HG02642 (cell line): ENCODE results near the gene DNAJC19.
"Not testable (repeated sequence)": the region's sequence is repeated elsewhere in the genome, so short reads cannot be mapped to it uniquely, and the experiment has no call there.

Experiments used
- ATAC-seq: cut with Tn5 transposase; IDR thresholded peaks from one replicate; pipeline ENCODE4 v1.9.1; 2021; ENCODE audit warnings: mild to moderate bottlenecking; ENCODE audit not compliant: unreplicated experiment, poor library complexity

The DNAJC19 gene

DNA sequence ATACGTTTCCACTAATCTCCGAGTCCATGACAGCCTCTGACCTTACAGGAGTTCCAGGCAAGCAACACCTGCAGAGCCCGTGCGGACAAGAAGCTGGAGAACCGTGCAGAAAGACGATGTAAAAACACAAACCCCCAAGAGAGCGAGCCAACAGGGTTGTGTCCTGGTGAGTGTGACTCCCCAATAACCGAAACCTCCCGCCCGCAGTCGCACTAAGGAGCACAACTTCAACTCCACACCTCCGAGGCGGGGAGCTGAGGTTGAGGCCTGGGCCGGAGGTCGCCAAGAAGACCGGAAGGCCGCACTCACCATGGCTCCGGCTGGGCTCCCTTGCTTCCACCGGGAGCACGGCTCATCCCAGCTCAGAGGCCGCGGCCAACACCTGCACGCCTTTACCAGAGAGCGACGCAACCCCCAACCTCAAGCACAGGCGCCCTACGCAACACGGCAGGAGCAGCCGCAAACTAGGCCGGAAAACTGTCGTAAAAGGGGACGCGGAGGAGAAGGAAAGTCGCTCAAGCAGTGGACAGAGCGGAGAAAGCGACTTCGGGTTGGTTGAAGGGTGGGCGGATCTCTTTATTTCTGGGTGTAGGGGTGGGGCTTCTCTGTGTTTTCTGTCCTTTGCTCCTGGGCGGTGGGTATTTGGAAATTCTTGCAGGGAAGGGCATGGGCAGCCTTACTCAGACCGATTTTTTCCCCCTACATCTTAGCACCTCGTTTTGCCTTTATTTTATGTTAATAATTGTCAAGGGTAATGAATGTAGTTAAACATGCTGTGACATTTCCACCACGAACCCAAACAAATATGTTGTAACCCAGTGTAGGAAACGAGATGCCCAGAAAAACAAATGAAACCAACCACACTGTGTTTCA, at the start of gene DNAJC19:
TSS of gene DNAJC19 (minus strand) at position 446 of the 873 bp plus-strand sequence. CDS start at position 312, 134 bp downstream.
- ATAC-seq: peak; percentile 96

DNA sequence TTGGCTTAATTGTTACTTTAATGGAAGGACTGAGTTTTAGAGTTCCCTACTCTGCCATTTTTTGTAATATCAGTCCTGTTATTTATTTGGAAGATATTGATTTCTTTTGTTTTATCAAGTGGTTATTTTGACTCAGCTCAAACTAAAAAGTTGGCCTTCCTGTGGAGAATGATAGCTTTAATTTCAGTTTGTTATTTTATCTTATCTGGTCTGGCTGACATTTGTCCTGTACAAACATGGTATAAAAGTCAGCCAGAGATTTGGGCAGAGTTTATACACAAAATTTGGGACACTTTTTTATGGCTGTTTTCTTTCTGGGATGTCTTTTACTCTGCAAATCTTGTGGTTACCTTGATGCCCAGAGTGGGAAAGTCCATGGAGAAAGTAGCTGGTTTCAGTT, 41.4 kb upstream of the DNAJC19 start:
- ATAC-seq: no peak

DNA sequence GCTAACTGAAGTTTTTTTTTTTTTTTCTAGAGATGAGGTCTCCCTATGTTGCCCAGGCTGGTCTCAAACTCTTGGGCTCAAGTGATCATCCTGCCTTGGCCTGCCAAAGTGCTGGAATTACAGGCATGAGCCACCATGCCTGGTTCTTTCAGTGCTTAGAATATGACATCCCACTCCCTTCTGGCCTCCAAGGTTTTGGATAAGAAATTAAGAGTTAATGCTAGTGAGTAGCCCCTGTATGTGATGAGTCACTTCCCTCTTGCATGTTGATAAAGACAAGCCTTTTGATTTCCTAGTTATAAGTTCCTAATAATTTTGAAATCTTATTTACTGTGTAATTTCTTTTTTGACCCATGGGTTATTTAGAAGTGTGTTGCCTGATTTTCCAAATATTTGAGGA, 35.7 kb upstream of the DNAJC19 start:
- no peak for ATAC-seq

DNA sequence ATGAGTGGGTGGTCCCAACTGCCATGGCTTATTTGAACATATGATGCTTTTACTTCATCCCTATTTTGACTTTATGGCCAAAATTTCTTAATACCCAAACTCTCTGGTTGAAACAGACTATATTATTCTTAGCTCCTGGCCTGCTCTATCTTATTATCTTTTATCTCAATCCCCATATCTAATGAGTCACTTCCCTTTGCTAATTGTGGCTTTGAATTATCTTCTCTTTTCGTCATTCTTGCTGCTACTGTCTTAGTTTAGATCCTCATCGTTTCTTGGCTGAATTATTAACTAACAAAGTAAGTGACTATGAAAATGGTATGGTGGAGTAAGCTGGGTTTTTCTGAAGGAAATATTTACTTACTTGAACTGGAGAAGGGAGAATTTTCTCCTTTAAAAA, 28.2 kb upstream of the DNAJC19 start:
- no peak for ATAC-seq

DNA sequence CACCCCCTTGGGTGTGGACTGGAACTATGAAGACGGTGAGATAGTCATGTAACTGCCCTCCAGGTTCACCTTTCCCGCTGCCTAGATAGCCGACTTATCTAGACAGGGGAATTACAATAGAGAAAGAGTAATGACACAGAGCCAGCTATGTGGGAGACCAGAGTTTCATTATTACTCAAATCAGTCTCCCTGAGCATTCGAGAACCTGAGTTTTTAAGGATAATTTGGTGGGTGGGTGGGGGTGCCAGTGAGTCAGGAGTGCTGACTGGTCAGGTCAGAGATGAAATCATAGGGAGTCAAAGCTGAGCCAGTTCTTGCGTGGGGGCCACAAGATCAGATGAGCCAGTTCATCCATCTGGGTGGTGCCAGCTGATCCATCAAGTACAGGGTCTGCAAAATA, 19.7 kb upstream of the DNAJC19 start:
- no peak for ATAC-seq

DNA sequence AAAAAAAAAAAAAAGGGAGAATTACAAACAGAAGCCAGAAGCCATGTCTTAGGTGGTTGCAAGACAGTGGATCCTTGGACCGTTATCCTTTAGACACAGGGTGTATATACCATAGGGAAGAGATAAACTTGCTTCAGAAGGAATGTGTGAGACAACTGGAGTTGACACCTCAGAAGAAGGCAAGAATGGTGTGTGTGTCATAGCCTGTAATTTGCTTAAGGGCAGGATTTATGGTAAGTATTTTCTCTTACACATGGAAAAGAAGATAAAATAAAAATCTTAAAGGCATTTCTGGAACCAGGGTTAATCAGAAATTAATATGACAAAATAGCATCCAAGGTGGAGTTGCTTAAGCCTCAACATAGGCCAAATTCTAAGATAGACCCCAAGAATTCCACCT, 19.3 kb upstream of the DNAJC19 start:
- ATAC-seq: no peak

DNA sequence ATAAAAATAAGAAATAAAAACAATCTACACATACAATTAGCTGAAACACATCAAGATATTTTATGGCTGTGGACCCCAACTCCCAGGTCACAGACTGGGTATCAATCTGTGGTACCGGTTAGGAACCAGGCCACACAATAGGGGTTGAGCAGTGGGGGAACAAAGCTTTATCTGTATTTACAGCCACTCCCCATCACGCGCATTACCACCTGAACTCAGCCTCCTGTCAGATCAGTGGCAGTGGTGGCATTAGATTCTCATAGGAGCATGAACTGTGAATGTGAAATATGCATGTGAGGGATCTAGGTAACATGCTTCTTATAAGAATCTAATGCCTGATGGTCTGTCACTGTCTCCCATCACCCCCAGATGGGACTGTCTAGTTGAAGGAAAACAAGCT, 17.7 kb upstream of the DNAJC19 start:
- no peak for ATAC-seq

DNA sequence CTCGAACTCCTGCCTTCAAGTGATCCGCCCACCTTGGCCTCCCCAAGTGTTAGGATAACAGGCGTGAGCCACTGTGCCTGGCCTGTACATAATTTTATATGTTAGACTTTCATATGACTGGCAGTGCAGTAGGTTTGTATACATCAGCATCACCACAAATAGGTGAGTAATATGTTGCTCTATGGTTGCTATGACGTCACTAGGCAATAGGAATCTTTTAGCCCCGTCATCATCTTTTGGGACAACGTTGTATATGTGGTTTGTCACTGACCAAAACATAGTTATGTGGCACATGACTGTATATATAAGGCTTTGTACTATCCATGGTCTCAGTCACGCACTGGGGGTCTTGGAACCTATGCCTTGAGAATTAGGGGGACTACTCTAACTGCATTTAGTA, 17.0 kb upstream of the DNAJC19 start:
- ATAC-seq: no peak

DNA sequence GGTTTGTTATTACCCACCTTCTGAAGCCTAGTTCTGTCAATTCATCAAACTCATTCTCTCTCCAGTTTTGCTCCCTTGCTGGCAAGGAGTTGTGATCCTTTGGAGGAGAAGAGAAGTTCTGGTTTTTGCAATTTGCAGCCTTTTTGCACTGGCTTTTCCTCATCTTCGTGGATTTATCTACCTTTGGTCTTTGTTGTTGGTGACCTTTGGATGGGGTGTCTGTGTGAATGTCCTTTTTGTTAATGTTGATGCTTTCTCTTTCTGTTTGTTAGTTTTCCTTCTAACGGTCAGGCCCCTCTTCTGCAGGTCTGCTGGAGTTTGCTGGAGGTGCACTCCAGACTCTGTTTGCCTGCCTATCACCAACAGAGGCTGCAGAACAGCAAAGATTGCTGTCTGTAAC, 13.9 kb upstream of the DNAJC19 start:
- not testable (repeated sequence) for ATAC-seq

DNA sequence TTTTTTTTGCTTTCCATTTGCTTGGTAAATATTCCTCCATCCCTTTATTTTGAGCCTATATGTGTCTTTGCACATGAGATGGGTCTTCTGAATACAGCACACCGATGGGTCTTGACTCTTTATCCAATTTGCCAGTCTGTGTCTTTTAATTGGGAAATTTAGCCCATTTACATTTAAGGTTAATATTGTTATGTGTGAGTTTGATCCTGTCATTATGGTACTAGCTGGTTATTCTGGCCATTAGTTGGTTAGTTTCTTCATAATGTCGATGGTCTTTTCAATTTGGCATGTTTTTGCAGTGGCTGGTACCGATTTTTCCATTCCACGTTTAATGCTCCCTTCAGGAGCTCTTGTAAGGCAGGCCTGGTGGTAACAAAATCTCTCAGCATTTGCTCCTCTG, 12.8 kb upstream of the DNAJC19 start:
- not testable (repeated sequence) for ATAC-seq

DNA sequence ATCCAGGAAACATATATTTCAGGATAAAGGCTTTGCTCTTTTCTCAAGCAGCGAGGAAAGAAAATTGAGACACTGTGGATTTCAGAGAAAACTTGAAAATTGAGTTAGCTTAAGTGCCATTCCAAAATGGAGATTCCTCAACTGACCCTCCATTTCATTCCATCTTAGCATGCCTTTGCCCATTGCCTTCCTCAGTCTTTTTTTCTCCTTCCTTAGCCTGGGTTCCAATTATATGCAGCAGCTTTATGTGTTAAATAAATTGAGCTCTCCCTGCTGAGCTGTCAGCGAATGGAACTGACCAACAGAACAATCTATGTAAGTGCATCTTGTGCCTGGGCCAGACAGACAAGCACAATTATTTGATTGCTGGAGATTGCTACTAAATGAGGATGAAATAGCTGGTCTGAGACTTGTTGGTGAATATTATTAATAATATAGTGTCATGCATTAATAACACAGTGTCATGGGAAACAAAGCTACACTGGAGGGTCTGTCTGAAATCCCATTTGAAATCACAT, 6.9 kb upstream of the DNAJC19 start:
- no peak for ATAC-seq

DNA sequence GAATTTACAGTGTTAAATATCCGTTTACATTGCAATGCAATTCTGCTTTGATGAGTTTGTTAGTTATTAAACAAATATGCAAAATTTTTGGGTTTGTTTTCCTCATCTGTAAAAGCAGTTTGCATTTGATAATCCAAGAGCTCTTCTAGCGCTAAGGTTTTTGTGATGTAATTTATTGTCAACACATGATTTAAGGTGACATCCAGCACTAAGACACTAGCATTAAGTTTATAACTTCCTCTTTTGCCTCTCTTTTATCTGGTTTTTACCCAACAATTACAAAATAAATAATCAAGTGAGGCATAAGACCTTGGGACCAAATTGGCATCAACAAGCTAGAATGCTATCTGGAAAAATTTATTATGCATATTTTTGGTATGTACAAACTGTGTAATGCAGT, 969 bp upstream of the DNAJC19 start:
- no peak for ATAC-seq

DNA sequence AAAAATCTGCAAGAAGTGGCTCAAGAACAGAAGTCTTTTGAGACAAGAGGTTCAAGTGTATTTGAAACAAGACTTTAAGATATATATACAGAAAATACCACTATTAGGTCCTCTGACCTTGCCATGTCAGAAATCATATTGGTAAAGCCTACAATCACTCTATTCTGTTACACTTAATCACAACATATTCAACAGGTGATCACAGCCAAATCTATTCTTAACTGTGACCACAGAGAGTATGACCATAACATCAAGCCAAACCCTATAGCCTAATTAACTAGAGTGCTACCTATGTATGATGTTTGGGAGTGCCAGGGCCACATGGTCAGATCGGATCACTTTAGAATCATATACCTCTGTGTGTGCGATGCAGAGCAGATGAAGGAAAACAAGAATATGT, 2.2 kb downstream of the DNAJC19 start:
- ATAC-seq: no peak

DNA sequence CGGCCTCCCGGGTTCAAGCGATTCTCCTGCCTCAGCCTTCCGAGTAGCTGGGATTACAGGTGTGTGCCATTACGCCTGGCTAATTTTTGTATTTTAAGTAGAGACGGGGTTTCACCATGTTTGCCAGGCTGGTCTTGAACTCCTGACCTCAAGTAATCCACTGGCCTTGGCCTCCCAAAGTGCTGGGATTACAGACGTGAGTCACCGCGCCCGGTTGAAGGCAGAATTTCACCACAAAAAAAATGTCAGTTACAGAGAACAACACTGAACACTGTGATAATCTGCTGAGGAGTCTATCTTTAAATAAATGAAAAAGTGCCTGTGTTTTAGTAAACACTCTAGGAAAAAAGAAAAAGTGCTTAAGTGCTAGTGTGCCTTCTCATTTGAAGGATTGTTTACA, 3.2 kb downstream of the DNAJC19 start:
- not testable (repeated sequence) for ATAC-seq

DNA sequence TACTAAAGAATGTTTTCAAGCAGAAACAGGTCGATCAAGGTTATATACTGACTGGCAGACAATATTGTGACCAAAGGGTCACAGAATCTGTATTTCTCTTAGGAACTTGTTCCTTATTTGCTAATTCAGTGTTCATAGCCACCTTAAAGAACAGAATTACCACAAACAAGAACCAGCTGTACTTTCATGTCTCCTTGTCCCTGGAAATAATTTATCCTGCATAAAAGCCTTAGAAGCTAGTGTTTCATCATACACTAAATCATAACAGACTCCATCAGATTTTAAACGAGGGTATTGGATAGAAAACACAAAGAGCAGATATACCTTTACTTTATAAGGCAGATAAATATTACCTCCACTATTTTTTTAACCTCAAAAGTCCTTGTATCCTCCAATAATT, 6.4 kb downstream of the DNAJC19 start:
- no peak for ATAC-seq

DNA sequence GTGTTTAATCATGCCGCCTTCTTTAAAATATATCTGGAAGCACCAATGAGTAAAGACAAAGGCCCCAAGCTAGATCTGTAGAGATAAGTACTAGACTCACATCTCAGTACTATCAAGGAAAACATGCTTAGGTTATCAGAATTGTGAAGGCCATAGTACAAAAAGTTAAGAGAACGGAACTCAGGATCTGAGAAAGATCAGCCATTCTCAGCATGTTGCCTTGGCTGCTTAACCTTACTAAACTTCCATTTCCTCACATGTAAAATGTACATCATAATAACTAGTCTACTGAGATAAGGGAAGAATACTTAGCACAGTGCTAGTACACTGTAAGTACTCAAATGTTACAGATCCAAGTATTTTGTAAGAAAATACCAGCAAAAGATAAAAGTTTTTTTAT, 7.6 kb downstream of the DNAJC19 start:
- ATAC-seq: no peak

DNA sequence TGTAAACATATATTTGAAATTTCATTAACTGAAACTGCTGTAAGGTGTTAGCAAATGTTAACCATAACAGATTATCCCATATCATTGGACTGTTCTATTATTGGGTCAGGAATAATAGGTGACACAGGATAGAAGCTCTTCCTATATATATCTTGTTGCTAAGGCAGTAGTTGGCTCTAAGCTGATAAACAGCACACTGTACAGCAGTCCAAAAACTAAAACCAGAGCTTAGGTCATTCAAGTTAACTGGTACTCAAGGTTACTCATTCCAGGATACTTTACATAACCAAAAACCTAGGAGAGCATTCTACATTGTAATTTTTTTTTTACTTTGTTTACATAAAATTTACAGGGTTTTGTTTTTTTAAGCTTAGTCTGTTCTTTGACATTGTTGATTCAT, 8.9 kb downstream of the DNAJC19 start:
- ATAC-seq: no peak

DNA sequence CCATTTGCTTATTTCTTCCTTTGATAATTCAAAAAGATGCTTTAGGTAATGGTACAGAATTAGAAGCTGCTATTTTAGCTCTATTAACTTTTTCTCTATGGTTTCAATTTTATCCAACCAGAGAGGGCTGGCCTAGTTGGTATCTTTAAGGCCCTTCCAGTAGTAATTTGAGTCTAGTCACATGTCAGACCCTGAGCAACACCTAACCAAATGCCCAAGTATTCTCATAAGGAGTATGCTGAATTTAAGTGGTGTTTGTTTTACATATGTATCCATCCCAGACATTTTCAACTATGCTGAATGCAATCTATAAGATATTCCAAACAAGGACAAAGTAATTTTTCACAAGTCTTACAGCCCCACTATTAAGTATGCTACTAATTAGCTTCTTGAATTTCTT, 9.6 kb downstream of the DNAJC19 start:
- ATAC-seq: no peak

DNA sequence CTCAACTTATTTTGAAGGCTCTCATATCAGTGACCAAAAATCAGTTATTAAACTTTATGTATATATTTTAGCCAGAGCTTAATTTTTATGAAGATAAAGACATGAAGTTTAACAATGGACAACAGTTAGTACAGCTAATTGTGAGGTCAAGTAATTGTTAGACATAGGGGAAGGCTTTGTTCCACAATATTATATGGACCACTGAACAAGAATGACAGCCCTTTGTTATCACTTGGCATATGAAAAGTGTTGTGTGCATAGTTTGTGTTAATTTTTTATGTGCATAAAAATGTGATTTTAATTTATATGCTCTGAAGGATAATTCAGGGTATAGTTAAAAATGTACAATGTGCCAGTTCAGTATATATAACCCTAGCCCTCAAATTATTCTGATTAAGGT, 12.0 kb downstream of the DNAJC19 start:
- no peak for ATAC-seq

DNA sequence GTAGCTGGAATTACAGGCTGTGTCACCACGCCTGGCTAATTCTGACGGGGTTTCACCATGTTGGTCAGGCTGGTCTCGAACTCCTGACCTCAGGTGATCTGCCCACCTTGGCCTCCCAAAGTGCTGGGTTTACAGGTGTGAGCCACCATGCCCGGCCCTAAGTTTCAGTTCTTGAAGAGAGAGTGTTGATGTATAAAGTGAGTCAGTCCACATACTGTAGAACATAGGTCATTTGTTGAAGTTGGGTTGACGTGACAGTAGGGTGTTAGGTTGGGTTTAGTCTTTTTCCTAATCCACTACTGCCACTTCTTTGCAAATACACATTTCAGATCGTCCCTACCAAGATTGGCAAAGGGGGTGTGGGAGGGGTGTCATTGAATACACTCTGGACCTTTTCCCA, 15.2 kb downstream of the DNAJC19 start:
- no peak for ATAC-seq

DNA sequence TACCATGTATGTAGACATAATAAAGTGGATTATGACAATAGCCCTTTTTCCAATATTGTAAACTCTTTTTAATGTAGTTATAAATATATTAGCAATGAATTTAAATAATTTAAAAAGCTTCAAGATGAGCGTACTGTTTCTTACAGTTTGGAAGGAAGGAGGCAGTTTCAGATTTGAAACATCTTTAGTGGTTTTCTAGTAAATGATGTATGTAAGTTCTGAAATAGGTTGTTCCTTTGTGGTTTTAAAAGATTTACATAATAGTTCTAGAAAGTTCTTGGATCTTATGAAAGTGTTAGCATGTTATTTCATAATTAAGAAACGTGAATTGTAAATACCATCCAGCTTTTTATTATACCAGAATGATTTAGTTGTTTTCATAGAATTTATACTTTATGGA, 16.0 kb downstream of the DNAJC19 start:
- peak; percentile 49 for ATAC-seq

DNA sequence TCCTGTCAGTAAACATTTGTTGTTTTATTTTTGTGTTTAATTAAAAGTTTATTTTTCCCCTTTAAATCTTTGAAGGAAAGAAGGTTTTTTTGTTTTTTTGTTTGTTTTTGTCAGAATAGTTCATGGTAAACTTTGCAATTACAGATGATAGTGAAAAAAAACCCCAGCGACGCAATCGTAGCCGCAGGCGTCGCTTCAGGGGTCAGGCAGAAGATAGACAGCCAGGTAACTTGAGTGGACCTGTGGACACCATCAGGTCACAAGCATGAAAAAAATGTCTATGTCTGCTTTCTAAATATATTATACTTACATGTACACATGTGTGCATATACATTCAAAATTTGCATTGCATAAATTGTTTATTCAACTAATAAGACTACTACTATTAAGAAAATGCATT, 18.6 kb downstream of the DNAJC19 start:
- no peak for ATAC-seq
